ENCODE data around the gene HOXD9. TPM values are rescaled to one million over a fixed set of nuclear protein-coding genes. Genes with fewer than 3 reads are reported as not detected.

Gene HOXD9
- total RNA-seq, 1 donor from 2014 or later, result not detected

DNA sequence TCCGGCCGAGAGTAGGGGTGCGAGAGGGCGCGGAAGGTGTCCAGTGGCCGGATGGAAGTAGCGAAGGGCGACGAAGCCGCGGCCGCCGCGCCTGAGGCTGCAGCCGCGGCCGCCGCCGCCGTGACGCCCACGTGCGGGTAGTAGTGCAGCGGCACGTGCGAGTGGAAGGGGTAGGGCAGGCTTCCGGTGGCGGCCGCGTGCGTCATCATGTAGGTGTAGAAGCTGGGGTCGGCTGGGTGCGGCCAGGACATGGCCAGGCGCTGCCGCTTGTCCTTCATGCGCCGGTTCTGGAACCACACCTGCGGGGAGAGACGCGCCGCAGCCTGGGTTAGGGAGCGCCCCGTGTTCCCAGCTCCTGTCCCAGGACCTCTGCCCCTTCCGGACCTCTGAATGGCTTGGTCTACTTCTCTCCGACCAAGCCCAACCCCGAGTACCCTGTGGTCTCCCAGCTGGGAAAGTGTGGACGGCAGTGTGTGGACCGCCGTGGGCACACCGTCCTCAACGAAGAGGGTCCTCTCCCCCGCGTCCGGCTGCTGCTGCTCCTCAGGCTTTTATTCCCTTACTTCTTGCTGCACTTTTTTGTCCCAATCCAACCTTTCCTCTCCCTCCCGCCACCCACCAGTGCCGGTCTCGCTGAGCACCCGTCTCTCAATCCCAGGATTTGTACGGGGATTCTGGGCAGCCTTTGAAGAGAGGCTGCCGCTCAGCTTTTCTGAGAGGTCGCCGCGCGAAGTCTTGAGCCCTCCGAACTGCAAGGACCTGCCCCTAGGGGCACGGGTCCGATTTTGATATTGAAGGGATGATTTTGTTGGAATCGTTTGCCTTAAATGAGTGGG is 41.8 kb upstream of the HOXD9 start:
- TF ChIP-seq, protein P1, sequence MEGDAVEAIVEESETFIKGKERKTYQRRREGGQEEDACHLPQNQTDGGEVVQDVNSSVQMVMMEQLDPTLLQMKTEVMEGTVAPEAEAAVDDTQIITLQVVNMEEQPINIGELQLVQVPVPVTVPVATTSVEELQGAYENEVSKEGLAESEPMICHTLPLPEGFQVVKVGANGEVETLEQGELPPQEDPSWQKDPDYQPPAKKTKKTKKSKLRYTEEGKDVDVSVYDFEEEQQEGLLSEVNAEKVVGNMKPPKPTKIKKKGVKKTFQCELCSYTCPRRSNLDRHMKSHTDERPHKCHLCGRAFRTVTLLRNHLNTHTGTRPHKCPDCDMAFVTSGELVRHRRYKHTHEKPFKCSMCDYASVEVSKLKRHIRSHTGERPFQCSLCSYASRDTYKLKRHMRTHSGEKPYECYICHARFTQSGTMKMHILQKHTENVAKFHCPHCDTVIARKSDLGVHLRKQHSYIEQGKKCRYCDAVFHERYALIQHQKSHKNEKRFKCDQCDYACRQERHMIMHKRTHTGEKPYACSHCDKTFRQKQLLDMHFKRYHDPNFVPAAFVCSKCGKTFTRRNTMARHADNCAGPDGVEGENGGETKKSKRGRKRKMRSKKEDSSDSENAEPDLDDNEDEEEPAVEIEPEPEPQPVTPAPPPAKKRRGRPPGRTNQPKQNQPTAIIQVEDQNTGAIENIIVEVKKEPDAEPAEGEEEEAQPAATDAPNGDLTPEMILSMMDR (IDR thresholded peaks at IDR 0.05), result no peak
- peak overlapping the region; percentile 8 for H3K4me3 Mint-ChIP-seq (ENCODE audit: unreplicated experiment)
- no peak overlapping the region for H3K27ac Mint-ChIP-seq (ENCODE audit: unreplicated experiment)
- no peaks in the 10 kb centered on the region for H3K9me3 Mint-ChIP-seq (ENCODE audit: unreplicated experiment)
- peaks cover 85% of the 10 kb centered on the region for H3K27me3 Mint-ChIP-seq (ENCODE audit: unreplicated experiment)
- H3K36me3 Mint-ChIP-seq (ENCODE audit: unreplicated experiment), result no peaks in the 10 kb centered on the region
- H3K4me1 Mint-ChIP-seq (ENCODE audit: unreplicated experiment), result peaks cover 24% of the 10 kb centered on the region
- no peak for DNase-seq (ENCODE audit: extremely low spot score, unreplicated experiment)

DNA sequence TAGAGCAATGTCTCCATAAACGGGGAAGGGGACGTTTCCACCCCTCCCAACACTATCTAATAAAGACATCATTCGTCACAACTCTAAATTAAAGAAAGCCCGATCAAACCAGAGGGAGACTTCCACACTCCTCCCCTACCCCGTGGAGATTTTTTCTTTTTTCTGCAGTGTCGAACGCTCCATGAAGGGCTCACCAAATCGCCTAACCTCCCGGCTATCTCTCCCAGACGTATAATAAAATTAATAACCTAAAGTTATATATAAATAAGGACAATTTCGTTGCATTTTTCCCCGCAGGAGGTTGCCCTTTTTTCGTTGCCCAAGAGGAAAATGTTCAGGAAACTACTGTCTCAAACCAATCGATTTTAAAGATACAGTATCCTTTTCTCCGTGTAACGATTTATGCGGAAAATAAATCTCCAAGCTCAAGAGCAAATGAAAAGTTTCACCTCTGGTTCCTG is 41.1 kb upstream of the HOXD9 start:
- H3K27ac Mint-ChIP-seq (ENCODE audit: unreplicated experiment), result no peak overlapping the region
- H3K4me1 Mint-ChIP-seq (ENCODE audit: unreplicated experiment), result peaks cover 26% of the 10 kb centered on the region
- no peaks in the 10 kb centered on the region for H3K36me3 Mint-ChIP-seq (ENCODE audit: unreplicated experiment)
- peaks cover 84% of the 10 kb centered on the region for H3K27me3 Mint-ChIP-seq (ENCODE audit: unreplicated experiment)
- DNase-seq (ENCODE audit: extremely low spot score, unreplicated experiment), result no peak
- TF ChIP-seq, protein P1 (IDR thresholded peaks at IDR 0.05), result no peak
- H3K4me3 Mint-ChIP-seq (ENCODE audit: unreplicated experiment), result no peak overlapping the region
- no peaks in the 10 kb centered on the region for H3K9me3 Mint-ChIP-seq (ENCODE audit: unreplicated experiment)

DNA sequence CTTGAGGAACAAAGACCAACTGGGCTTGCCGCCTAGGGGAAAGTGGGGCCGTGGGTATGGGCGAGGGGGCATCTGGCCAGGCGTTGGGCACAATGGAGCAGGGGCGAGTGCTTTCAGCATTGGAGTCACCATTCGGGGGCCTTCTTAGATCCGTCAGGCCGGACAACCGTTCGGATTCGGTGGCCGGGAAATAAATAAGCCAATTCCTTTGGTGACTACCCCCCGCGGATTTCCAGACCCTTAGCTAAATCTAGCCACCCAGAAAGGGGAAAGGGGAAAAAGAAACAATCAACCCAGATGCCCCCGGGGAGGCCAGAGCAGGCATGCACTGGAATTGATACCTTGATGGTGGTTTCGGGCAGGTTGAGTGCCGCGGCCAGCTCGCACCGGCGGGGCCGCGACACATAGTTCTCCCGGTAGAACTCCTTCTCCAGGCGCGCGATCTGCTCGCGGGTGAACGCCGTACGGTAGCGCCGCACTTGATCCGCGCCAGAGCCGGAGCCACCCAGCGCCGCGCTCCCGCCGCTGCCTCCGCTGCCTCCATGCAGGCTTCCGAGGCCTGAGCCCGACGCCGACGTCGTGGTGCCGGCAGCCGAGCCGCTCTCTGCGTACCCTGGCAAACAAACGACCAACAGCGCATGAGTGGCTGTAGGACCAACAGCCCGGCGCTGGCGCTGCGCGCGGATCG is 40.5 kb upstream of the HOXD9 start:
- no peak overlapping the region for H3K27ac Mint-ChIP-seq (ENCODE audit: unreplicated experiment)
- H3K4me3 Mint-ChIP-seq (ENCODE audit: unreplicated experiment), result no peak overlapping the region
- H3K9me3 Mint-ChIP-seq (ENCODE audit: unreplicated experiment), result no peaks in the 10 kb centered on the region
- peaks cover 84% of the 10 kb centered on the region for H3K27me3 Mint-ChIP-seq (ENCODE audit: unreplicated experiment)
- TF ChIP-seq, protein P1 (IDR thresholded peaks at IDR 0.05), result no peak
- DNase-seq (ENCODE audit: extremely low spot score, unreplicated experiment), result no peak
- H3K4me1 Mint-ChIP-seq (ENCODE audit: unreplicated experiment), result peaks cover 27% of the 10 kb centered on the region
- no peaks in the 10 kb centered on the region for H3K36me3 Mint-ChIP-seq (ENCODE audit: unreplicated experiment)

DNA sequence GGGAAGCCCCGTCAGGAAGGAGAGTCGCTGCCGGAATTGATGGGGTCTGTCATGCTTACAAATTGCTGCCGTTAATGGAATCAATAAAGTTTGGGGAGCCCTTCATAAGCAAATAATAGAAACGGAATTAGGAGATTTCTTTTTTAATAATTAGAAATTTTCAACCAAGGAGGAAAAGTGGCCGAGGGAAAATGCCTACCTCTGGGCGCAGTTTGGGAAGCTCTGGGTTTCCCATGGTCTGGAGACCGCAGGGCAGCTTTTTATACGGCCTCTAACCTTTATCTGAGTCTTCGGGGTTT is 40.0 kb upstream of the HOXD9 start:
- no peak for DNase-seq (ENCODE audit: extremely low spot score, unreplicated experiment)
- no peak overlapping the region for H3K4me3 Mint-ChIP-seq (ENCODE audit: unreplicated experiment)
- H3K27ac Mint-ChIP-seq (ENCODE audit: unreplicated experiment), result no peak overlapping the region
- H3K27me3 Mint-ChIP-seq (ENCODE audit: unreplicated experiment), result peaks cover 84% of the 10 kb centered on the region
- H3K36me3 Mint-ChIP-seq (ENCODE audit: unreplicated experiment), result no peaks in the 10 kb centered on the region
- H3K4me1 Mint-ChIP-seq (ENCODE audit: unreplicated experiment), result peaks cover 27% of the 10 kb centered on the region
- TF ChIP-seq, protein P1 (IDR thresholded peaks at IDR 0.05), result no peak
- no peaks in the 10 kb centered on the region for H3K9me3 Mint-ChIP-seq (ENCODE audit: unreplicated experiment)
